Breast epithelium (tissue), 4 donors: ENCODE data around the gene PLCB4. TPM values are rescaled to one million over a fixed set of nuclear protein-coding genes. Genes with fewer than 3 reads are reported as not detected.

Experiments
- DNase-seq, 2 donors: peaks; one replicate each; pipeline ENCODE4 v3.0.0-alpha.2; 2019; ENCODE audit warnings: low spot score in 2 of 2
- H3K27ac ChIP-seq, 2 donors: fragments of 200-600 bp; sonication (generic) in 1 of 2; one replicate each; pipeline ENCODE4 v1.5.1; 2016 to 2019; ENCODE audit warnings: mild to moderate bottlenecking in 1 of 2
- H3K27me3 ChIP-seq, 2 donors: fragments of 200-600 bp; sonication (generic) in 1 of 2; one replicate each; pipeline versions ENCODE4 v1.5.1 to v1.6.0; 2017 to 2019; ENCODE audit warnings: control low read depth in 1 of 2, mild to moderate bottlenecking in 1 of 2
- H3K36me3 ChIP-seq: fragments of 200-600 bp; one replicate; pipeline ENCODE4 v1.5.1; 2019
- H3K4me1 ChIP-seq, 2 donors: fragments of 200-600 bp; sonication (generic); one replicate each; pipeline ENCODE4 v1.5.1; 2016 to 2019; ENCODE audit warnings: control low read depth in 1 of 2
- H3K4me3 ChIP-seq, 3 donors: fragments of 200-600 bp; sonication (generic); 1 replicate in 2 of 3; 2 replicates in 1 of 3; pipeline ENCODE4 v1.5.1; 2016 to 2019; ENCODE audit warnings: mild to moderate bottlenecking in 3 of 3, moderate library complexity in 2 of 3
- H3K9me3 ChIP-seq, 2 donors: fragments of 200-600 bp; sonication (generic) in 1 of 2; one replicate each; pipeline ENCODE4 v1.5.1; 2016 to 2019; ENCODE audit warnings: control low read depth in 1 of 2
- CTCF ChIP-seq, 3 donors: fragments of 450-650 bp; IDR thresholded peaks; one replicate each; pipeline ENCODE4 v1.5.1; 2016 to 2017; ENCODE audit warnings: antibody characterized with exemption in 3 of 3, mild to moderate bottlenecking in 3 of 3, moderate library complexity in 3 of 3
- POLR2A ChIP-seq: fragments of 450-650 bp; IDR thresholded peaks from one replicate; pipeline ENCODE4 v1.6.1; 2016; ENCODE audit warnings: antibody characterized with exemption, mild to moderate bottlenecking, moderate library complexity
- POLR2AphosphoS5 ChIP-seq, 3 donors: sonication (generic); formaldehyde crosslinking; IDR thresholded peaks; one replicate each; pipeline ENCODE4 v1.6.1; 2017; ENCODE audit warnings: antibody characterized with exemption in 3 of 3
- intact Hi-C: fragments of 100-400 bp; cut with DNase I; formaldehyde crosslinking; loops from one replicate; pipeline ENCODE4 v1.15.1; 2023; ENCODE audit warnings: low total_unique reads
- total RNA-seq, 3 donors: library from RNA; depleted of rRNA; stranded (reverse); fragments of >200 nt; gene quantifications; one replicate each; pipeline ENCODE4 v1.1.0, GENCODE V29; 2016

PLCB4 gene
- total RNA-seq, 3 donors from 2014 or later, result 9.4 to 17.7 (median 13.0) TPM

GRCh38 chr20:9514072-9514460, 445.2 kb downstream of the PLCB4 start:
- DNase-seq, result no peak
- no peaks in the 10 kb centered on the region for H3K36me3 ChIP-seq
- intact Hi-C loops, result no loop called here
- H3K27me3 ChIP-seq, result peaks cover 0 to 25% of the 10 kb centered on the region in 2 donors
- H3K4me3 ChIP-seq, result no peak overlapping the region
- H3K27ac ChIP-seq, result no peak overlapping the region
- H3K9me3 ChIP-seq, result no peaks in the 10 kb centered on the region
- H3K4me1 ChIP-seq, result no peaks in the 10 kb centered on the region
- TF ChIP-seq CTCF (IDR thresholded peaks at IDR 0.05) (no peak), POLR2AphosphoS5 (IDR thresholded peaks at IDR 0.05) (no peak), POLR2A (no peak)

GRCh38 chr20:9514461-9515213, 445.8 kb downstream of the PLCB4 start, which contains the start of gene LAMP5:
Gene LAMP5, plus strand, starts transcription at chr20:9514590. Its CDS starts 263 bp downstream, at chr20:9514853.
- Histone ChIP-seq H3K4me3 (peak within 1 kb of the TSS in 2 of 3 donors; percentile 41 to 63), H3K4me1 (no peaks in the 10 kb centered on the region), H3K9me3 (no peaks in the 10 kb centered on the region), H3K27me3 (peaks cover 0 to 20% of the 10 kb centered on the region in 2 donors), H3K27ac (no peak within 1 kb of the TSS), H3K36me3 (no peaks in the 10 kb centered on the region)
- DNase-seq, result no peak
- TF ChIP-seq POLR2A (no peak), POLR2AphosphoS5 (IDR thresholded peaks at IDR 0.05) (no peak), CTCF (IDR thresholded peaks at IDR 0.05) (no peak)
- intact Hi-C loops, result no loop called here

GRCh38 chr20:9515214-9515585, 446.3 kb downstream of the PLCB4 start:
- H3K27me3 ChIP-seq, result peaks cover 0 to 20% of the 10 kb centered on the region in 2 donors
- H3K4me1 ChIP-seq, result no peaks in the 10 kb centered on the region
- no peak overlapping the region for H3K27ac ChIP-seq
- intact Hi-C loops, result no loop called here
- H3K9me3 ChIP-seq, result no peaks in the 10 kb centered on the region
- peak overlapping the region in 2 of 3 donors; percentile 41 to 63 for H3K4me3 ChIP-seq
- H3K36me3 ChIP-seq, result no peaks in the 10 kb centered on the region
- TF ChIP-seq CTCF (IDR thresholded peaks at IDR 0.05) (no peak), POLR2AphosphoS5 (IDR thresholded peaks at IDR 0.05) (no peak), POLR2A (no peak)
- no peak for DNase-seq

GRCh38 chr20:9515741-9516233, 446.9 kb downstream of the PLCB4 start:
- no peaks in the 10 kb centered on the region for H3K9me3 ChIP-seq
- H3K4me3 ChIP-seq, result peak overlapping the region in 2 of 3 donors; percentile 41 to 63
- no peak for DNase-seq
- H3K4me1 ChIP-seq, result no peaks in the 10 kb centered on the region
- peaks cover 0 to 20% of the 10 kb centered on the region in 2 donors for H3K27me3 ChIP-seq
- intact Hi-C loops, result no loop called here
- TF ChIP-seq POLR2AphosphoS5 (IDR thresholded peaks at IDR 0.05) (no peak), CTCF (IDR thresholded peaks at IDR 0.05) (no peak), POLR2A (no peak)
- H3K27ac ChIP-seq, result no peak overlapping the region
- no peaks in the 10 kb centered on the region for H3K36me3 ChIP-seq

GRCh38 chr20:9516234-9516871, 447.5 kb downstream of the PLCB4 start:
- peak overlapping the region; percentile 11 to 63 (median 41) for H3K4me3 ChIP-seq
- TF ChIP-seq CTCF (IDR thresholded peaks at IDR 0.05) (no peak), POLR2A (no peak), POLR2AphosphoS5 (IDR thresholded peaks at IDR 0.05) (no peak)
- no peaks in the 10 kb centered on the region for H3K4me1 ChIP-seq
- H3K27ac ChIP-seq, result no peak overlapping the region
- H3K27me3 ChIP-seq, result peaks cover 0 to 22% of the 10 kb centered on the region in 2 donors
- H3K9me3 ChIP-seq, result no peaks in the 10 kb centered on the region
- intact Hi-C loops, result no loop called here
- no peak for DNase-seq
- no peaks in the 10 kb centered on the region for H3K36me3 ChIP-seq
